ENCODE data around the gene RGS16.

The RGS16 gene

DNA sequence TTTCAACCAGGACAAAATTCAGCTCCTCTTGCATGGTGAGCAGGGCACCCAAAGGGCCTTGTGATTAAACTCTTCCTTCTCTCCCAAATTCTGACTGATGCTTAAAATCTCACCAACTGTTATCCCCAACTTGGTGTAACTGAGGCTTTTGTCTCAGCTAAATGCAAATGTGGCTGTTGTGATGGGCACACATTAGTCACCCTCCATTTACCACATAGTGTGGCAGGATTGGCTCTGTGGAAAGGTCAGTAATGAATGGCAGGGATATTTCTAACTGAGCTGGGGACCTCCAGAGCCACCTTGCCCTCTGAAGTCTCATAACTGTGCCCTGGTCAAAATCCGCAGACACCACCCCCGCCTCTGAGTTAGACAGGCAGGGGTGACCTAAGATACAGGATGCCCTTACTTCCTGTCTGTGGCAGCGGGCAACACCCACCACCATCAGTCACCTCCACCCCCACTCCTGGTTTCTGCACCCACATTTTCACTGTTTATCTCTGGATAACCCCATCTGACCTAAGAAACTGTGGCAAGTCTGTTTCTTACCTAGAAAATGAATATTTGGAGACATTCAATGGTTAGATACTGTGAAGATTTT, 25.4 kb upstream of the RGS16 start:
- no peak for DNase-seq (ENCODE audit: low read depth)

DNA sequence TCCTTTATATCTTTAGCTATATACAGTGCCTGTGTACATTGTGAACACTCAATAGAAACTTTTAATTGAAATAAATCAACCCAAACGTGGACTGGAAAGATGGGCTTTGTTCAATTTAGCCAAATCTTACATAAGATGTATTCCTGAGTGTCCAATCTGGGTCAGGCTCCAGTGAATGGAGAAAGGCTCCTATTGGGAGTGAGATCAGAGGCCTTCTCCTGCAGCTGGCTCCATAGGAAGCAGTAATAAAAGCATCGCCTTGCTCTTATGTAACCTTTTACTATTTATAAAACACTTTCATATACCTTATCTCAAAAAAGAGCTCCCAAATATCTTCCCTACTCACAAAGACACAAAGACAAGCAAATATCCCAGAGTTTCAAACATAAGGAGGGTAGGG, 24.9 kb upstream of the RGS16 start:
- DNase-seq (ENCODE audit: low read depth): no peak

DNA sequence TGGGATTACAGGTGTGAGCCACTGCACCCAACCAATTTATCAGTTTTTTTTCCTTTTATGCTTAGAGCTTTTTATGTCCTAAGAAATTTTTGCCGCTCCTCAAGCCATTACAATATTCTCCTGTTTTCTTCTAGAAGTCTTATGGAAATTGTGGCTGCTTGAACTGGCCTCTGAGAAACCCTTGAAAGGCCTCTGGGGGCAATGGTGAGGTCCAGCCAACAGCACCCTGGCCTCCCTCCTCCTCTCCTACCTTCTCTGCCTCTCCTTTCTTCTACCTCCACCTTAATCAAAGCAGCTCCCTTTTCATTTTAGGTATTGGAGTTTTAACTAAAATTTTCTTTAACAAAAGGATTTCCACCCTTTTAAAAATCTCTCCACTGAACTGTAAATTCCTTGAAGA, 24.5 kb upstream of the RGS16 start:
- DNase-seq (ENCODE audit: low read depth): no peak

DNA sequence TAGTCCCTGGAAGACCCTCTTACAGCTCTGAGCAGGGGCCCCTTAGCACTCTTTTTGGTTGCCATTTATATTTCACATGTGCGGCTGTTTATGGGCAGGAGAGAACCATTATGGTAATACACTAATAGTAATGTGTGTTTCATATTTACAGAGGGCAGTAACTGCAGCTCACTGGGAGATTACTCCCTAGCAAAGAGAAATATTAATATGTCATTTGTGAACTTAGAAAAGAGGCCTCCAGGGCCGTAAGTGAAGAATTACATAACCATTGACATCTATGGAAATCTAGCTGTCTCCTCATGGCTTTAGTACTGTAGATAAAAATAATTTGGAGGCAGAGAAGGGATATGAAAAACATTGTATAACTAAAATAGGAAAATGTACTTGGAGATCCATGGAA, 23.4 kb upstream of the RGS16 start:
- DNase-seq (ENCODE audit: low read depth): no peak

DNA sequence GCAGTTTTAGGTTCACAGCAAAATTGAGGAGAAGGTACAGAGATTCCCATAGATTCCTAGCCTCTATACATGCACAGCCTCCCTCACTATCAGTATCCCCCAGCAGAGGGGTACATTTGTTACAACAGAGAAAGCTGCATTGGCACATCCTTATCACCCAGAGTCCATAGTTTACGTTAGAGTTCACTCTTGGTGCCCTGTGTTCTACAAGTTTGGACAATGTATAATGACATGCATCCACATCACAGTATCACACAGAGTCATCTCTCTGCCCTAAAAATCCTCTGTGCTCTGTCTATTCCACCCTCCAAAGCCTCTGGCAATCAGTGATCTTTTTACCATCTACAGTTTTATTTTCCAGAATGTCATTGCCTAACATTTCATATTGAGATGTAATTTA, 22.3 kb upstream of the RGS16 start:
- DNase-seq (ENCODE audit: low read depth): no peak

DNA sequence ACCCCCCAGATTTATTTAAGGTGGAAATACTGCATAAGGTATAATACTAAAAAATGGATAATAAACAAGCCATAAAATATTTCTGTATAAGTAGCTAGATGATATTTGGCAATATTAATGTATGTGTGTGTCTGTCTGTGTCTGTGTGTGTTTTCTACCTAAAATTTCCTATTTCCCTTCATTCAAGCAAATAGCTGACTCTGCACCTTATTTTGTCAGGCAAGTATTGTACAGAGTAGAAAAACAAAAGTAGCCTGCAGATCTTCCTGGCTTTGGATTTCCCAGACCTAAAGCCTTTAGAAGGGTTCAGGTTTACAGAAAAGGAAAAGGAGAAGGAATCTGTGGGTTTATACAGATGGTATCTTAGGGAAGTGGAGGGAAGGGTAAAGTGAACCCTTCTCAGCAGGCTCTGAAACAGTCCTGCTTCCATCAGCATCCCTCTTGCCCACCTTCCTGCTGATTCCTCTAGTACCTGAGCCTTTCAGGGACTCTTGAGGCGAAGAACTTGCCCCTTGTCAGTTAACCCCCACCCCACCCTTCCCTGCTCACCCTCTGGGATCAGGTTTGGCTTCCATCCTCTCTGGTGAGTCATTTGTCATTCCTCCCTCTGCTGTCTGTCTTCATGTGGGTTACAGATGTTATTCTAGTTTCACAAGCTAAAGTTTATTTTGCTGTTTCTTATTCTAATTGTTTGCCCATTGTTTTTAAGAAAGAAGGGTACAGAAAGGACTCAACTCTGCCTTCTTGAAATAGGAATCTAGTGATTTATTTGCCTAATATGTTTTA, 21.7 kb upstream of the RGS16 start:
- no peak for DNase-seq (ENCODE audit: low read depth)

DNA sequence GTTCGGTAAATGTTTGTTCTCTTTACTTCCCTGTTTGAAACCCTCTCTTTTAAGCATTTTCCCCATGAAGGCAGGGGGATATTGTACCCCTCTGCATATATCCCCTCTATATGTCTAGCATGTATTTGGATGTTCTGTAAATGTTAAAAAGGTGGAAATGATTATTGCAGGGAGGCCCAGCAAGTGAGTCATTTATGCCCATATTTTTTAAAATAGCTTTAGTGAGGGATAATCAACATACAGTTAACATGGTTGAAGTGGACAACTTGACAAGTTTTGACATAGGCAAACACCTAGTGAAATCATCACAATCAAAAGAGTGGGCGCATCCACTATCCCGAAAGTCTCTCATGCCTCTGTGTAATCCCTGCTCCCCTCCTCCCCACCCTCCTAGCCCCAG, 20.8 kb upstream of the RGS16 start:
- DNase-seq (ENCODE audit: low read depth): no peak

DNA sequence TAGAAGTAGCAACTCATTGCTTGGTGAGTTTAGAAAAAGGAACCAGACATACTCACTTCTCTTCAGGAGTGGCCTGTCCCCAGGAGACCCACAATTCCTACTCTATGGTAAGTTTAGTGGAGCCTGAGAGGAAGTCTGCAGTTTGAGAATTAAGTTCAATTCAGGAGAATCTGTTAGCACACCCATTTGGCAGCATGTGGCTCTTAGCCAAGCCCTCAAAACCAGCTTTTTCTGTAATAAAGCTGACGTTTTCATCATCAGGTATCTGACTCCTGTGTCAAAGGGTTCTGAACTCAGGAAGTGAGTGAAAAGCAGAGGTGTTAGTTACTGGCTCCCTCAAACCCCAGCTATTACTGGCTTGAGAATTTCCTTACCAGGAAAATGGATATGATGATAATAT, 20.4 kb upstream of the RGS16 start:
- DNase-seq (ENCODE audit: low read depth): no peak

DNA sequence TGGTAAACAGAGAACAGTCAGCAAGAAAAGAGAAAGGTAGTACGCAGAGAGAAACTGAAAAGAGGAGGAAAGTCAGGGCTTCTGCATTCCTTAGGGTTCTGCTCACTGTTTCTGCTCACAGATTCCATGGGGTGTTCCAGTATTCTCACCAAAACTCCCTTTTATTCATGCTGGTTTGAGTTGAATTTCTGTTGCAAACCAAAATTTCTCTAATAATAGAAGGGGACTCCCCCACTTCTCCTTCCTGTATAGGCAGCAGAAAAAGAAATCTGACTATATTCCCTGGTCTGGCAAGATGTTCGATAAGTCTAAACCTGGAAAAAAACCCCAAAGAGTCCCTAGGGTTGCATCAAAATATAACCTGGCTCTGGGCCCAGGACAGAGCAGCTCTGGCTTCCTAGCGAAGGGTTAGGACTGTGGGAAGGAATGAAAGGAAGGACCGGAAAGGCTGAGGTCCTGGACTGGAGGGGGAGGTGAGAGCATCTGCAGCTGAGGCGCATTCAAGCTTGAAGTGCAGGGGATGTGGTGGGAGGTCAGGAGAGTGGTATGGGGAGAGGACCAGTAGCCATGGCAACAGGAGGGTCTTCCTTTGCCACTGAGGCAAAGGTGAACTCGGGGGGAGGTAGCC, 18.8 kb upstream of the RGS16 start:
- no peak for DNase-seq (ENCODE audit: low read depth)

DNA sequence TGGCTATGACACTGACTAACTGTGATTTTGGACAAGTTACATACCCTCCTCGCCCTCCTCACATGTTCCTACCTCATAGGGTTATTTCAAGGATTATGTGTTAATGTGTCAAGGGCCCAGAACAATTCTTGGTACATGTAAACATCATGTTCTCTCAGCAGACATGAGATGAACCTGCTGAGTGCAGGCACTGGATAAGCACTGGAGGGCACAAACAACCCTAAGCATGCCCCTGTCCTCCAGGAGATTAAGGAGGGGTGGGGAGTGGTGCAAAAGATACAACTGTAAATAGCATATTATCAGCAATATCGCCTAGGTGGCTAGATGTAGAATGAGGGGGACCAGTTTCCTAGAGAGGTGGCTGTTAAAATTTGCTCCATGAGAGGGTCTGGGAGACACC, 17.7 kb upstream of the RGS16 start:
- no peak for DNase-seq (ENCODE audit: low read depth)

DNA sequence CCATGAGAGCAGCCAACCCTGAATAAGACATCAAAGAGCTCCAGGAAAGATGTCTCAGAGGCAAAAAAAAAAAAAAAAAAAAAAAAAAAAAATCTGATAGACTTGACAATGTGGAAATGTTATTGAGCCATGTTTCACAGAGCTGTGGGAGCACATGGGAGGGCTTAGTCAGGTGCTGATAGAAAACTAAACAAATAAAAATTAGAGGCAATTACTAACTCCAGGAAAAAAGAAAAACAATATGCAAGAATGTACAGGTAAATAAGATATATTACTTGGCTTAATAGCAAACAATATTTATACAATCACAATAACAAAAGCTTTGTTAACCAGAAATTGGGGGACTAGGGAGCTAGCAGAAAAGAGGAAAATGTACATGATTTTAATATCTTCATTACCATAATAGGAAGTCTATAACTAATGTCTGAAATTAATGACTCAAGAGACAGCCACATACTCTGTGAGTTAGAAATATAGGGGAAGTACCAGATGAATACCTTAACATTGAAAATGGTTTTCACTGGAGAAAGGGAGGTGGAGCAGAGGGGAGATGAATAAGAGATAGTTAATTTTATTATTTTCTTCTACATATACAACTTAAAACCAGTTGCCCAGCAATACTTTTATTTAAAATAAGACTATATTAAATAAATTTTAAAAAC, 16.9 kb upstream of the RGS16 start:
- no peak for DNase-seq (ENCODE audit: low read depth)

DNA sequence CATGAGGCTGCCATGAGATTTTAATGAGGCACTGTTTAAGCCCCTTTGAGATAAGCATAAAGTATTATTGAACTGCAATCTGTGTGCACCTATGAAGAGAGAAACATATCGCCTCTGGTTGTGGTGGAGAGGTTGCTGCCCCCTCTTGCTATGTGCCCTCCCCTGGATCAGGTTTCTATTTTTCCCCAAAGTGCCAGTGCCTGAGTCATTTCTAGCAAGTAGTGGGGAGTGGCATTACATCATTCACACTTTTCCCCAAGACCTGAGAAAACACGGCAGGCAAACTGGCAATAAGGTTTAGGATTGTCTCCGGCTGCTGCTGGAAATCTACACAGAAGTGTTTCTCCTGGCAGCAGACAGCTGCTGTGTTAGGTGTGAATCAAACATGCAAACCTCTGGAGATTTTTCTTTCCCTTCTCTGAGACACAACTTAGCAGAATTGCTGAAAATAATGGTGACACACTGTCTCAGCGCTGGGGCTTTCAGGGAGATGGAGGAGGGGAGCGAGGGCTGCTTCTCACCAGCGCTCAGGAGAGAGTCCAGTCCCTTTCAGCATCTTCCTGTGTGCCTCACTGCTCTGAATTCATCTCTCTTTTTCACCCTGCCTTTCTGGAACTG, 13.7 kb upstream of the RGS16 start:
- DNase-seq (ENCODE audit: low read depth): peak; percentile 61

DNA sequence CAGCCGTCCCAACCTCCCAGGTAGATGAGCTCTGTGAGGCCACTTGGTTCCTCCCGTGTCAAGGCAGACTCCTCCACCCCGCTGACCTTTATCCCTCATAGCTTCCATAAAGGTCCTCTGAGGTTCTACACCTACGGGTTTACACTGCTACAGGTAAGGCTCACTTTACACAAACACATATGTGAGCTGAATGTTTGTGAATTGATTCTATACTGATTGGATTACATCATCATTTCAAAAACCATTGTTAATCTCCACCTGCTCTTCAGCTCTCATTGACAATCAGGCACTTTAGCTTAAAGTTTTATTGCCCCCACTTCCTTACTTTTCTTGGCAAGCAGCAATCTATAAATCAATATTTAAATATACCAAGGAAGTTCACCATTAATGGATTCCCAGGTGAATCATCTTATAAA, 12.8 kb upstream of the RGS16 start:
- DNase-seq (ENCODE audit: low read depth): no peak

DNA sequence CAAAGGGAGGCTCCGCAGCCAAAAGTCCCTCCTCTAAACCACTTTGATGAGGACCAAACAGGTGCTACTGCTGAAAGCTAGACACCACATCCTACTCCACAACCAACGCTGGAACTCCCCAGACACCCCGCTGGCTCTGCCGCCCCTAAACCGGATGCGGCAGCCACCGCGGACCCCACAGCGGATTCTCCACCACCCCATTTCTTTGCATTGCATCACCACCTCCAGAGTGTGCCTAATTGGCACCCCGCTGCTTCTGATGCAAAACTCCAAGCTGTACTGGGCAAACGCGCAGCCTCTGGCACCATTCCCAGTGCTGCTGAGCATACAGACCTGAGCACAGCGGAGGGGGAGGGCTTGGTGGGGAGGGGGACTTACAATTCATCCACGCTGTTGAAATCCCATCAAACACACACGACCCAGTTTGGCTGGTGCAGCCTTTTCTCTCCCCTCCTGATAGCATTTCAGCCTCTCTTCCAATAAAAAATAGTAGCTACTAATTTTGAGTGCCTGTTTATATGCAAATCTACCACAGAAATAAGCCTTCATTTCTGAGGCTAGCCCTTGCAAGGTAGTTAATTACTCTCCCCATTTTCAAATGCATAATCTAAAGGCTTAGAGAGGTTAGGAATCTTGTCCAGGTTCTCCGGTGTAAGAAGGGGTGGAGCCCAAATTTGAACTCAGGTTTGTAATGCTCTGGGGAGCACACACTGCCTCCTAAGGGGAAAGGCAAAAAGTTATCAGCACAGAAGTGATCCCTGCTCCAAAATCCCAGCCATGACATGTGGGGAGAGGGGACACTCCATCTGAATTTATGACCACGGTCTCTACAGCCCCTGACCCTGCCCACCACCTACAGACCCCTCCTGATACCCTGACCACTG, 12.2 kb upstream of the RGS16 start:
- DNase-seq (ENCODE audit: low read depth): peak; percentile 94

DNA sequence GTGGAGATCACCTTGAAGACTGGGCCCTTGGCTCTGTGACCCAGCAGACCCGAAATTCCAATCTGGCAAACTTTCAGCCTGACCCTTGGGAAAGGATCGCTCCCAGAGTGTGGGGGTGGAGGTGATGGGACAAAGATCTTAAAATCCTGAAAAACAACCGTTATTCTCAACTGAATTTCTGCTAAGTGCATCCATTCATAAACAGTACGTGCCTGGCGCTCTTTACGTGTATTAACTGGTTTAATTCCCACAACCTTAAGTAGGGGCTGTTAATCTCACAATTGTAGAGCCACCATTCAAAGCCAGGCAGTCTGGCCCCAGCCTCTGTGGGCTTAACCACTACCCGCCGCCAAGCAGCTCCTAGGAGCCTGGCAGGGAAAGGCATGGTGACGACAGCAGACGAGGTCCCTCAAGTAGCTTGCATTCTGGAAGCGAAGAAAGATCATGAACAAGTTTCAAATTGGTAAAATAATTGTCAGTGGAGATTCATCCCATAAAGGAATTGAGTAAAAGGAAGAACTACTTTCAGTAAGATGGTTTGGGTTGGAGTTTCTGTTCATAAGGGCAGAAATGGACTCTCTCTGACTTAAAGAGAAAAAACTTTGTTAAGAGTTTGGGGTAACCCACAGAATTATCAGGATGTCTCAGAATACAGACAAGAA, 11.4 kb upstream of the RGS16 start:
- DNase-seq (ENCODE audit: low read depth): peak; percentile 53

DNA sequence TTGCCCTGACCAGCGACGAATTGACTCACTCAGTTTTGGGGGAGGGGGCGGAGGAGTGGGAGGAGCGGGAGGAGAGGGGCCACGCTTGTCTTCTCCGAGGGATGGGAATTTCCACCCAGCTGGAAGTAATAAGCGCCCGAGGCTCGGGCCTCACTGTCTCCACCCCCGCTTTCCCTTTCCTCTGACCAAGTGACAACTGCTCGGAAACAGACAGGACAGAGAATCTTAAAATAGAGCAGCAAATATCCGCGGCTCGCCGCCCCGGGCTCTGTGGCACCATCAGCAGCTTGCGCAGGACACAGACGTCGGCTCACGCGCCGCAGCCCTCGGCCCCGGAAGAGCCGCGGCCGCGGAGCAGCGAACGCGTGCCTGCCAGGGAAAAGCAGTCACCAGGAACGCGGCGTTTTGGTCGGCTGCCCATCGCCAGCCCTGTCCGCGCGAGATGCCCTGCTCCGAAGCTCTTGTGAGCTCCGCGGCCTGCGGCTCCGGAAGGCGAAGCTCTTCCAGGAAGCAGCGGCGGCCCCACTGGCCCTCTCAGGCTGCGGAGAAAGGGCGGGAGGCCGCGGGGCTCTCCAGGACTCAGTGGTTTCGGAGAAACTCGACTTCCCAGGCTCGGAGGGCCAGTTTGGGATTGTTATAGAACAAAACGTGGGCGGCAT, 10.7 kb upstream of the RGS16 start:
- DNase-seq (ENCODE audit: low read depth): peak; percentile 86

DNA sequence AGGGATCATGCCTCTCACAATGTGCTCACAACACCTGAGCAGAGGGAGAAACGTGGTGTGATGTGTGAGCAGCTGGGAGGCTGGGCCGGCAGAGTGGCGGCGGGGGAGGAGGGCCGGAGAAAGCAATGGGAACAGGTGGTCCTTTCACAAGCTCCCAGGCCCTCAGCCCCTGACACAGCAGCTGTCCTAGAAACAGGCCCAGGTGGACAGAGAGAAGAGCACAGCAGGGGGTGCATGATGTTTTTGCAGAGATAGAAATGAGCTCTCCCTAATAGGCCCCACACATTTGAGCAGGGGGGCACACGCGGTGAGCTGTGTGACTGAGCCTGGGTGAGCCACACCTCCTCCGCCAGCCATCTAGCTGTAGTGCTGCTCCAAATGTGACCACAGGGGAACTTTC, 7.6 kb upstream of the RGS16 start:
- no peak for DNase-seq (ENCODE audit: low read depth)

DNA sequence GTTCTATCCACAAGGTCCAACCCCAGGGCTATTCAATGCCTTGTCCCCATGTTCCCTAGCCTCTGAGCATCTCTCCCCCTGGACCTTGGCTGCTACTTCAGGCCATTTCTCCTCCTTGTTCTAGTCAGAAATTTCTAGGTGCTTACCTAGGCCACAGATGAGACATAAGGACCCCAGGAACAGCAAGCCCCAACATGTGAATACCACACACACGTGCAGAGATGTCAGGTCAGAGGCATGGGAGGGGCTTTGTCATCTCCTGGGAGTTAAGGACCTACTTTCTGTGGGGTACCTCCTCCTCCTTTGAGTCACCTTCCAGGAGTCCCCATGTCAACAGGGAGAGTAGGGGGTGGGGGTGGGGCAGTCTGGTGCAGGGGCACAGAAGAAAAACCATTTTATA, 7.1 kb upstream of the RGS16 start:
- DNase-seq (ENCODE audit: low read depth): no peak

DNA sequence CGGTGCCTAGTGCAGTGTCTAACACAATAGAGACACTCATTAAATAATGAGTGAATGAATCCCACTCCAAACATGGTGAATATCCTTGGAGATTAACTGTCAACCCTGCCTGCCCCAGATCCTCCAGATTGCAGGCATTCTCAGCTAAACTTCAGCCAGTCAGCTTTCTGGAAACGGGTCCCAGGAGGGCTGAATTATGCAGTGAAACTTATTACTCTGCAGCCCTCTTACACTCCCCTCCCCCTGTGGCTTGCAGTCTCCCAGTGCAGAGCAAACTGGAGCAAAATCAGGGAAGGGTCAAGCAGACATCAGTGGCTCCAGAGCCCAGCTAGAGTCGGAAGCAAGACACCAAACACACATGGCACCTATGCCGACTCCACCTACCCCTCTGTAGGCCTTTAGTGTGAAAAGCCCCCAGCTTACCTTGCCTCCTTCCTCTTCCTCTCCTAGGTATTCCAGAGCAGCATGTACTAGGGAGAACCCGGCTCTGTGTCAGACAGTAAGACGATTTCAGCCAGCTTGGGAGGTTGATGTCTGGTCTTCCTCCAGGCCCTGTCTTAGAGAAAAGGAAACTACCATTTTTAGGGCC, 6.5 kb upstream of the RGS16 start:
- no peak for DNase-seq (ENCODE audit: low read depth)

All from fibroblast of the conjunctiva (primary cell).